HG03575 (cell line): ENCODE results near the gene NEK8.

ENCODE experiments used
- ATAC-seq: cut with Tn5 transposase; IDR thresholded peaks from one replicate; pipeline ENCODE4 v1.9.1; 2021; ENCODE audit not compliant: unreplicated experiment, insufficient number of reproducible peaks, low FRiP score; ENCODE audit errors: extremely low read depth

NEK8 gene

DNA sequence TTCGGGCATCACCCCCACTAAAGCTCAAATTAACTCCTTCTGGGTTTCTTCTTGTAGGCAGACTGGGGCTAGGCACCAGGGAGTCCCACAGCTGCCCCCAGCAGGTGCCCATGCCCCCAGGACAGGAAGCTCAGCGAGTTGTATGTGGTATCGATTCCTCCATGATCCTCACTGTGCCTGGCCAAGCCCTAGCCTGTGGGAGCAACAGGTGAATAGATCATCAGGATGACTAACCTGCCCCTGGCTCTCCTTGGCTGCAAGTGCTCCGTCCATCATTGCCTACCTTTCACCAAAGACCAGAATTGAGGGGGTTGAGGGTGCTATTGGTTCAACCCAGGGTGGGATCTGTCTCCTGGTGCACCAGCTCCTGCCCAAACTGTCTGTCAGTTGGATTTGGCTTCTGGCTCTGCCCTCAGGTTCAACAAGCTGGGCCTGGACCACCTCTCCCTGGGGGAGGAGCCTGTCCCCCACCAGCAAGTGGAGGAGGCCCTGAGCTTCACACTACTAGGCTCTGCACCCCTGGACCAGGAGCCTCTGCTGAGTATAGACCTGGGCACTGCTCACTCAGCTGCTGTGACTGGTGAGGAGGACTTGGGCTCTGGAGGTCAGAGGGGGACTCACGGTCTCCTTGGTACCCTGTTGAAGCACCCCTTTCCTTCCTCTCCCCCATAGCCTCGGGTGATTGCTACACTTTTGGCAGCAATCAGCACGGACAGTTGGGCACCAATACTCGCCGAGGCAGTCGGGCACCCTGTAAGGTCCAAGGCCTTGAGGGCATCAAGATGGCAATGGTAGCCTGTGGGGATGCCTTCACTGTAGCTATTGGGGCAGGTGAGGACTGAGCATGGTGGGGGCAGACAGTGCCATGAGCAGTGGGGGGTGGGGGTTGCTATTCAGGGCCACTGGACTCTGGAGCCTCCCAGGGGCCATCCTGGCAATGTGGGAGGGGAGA lies 12.1 kb downstream of the NEK8 start:
- no peak for ATAC-seq

GRCh38 chr17:28741358-28742349 lies 13.1 kb downstream of the NEK8 start:
- ATAC-seq, result no peak

GRCh38 chr17:28743243-28744103 lies 14.9 kb downstream of the NEK8 start, which contains the start of gene TRAF4:
Gene TRAF4, plus strand, starts transcription at chr17:28744011. Its CDS starts 102 bp downstream, at chr17:28744113.
- ATAC-seq, result no peak

GRCh38 chr17:28744104-28744971 lies 15.8 kb downstream of the NEK8 start:
- no peak for ATAC-seq

DNA sequence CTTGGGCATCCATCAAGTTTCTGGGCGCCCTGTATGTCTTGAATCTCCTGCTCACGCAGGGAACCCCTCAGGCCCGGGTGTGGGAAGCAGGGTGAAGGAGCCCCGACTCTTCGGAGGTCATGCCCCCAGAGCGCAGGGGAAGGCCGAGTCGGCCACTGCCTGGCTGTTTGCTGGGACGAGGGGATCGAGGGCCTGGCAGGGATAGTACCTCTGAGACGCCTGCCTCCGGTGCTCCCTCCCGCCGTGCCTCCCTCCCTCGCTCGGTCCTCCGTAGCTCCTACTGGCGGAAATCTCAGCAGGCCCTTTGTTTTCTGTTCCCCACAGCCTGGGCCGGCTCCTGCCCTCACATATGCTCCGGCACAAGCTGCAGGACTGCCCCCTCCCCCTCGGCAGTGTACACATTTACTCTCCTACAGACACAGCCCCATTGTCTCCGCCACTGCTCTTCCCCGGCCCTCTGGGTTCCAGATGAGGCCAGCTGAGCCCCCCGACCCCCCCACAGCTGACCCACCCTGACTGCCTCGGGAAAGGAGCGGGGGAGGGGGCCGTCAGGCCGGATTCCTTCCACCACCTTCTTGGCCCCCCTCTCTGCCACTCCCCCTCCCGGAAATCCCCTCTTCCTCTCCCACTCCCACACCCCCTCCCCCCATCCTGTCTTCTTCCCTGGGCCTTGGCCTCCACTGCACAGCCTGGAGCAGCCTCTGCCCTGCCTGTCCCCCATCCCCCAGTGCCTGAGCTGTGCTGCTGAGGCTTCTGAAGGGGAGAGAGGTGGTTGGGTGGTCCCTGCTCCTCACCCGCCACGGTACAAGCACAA lies 16.6 kb downstream of the NEK8 start:
- no peak for ATAC-seq

DNA sequence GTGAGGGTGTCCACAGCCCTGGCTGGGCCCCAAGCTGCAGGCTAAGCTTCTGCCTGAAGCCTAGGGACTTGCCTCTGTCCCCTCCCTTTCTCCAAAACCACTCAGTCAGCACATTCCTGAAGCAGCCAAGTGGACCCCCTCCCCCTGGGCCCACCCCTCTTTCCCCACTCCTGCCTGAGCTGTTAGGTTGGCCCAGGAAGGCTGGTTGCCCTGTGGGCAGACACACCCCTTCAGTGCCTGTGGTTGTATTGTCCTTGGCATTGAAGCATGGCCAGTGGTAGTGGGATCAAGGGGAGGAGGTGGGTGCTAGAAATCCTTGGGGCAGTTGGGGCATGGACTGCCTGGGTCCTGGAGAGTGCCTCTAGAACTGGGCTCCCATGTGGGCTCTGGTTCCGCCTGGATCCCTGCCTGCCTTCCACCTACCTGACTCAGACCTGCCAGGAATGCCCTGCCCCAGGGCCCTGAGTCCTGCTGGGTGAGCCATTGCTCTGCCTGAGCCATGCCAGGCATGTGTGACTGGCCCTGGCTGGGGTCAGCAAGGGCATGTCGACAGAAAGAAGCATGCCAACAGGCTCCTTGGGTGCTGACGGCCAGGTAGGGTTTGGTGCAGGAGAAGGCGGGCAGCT lies 17.3 kb downstream of the NEK8 start:
- no peak for ATAC-seq

DNA sequence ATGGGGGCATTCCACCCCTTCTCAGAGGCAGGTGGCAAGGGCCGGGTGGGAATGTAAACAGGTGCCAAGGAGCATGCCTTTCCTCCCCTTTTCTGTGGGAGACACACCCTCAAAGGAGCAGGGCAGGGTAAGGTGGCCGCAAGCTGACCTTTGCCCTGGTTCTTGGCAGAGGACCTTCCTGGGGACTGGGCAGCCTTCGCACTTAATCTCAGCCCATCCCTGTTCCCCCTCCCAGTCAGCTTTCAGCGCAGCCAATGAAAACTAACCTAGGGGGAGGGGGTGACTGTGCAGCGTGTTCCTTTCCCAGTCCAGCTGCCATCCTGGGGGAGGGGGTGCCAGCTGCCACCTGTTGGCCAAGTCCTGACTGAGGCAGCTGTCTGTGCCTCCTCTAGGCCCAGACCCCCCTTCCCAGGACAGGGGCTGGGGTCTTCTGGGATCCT lies 18.0 kb downstream of the NEK8 start:
- no peak for ATAC-seq

DNA sequence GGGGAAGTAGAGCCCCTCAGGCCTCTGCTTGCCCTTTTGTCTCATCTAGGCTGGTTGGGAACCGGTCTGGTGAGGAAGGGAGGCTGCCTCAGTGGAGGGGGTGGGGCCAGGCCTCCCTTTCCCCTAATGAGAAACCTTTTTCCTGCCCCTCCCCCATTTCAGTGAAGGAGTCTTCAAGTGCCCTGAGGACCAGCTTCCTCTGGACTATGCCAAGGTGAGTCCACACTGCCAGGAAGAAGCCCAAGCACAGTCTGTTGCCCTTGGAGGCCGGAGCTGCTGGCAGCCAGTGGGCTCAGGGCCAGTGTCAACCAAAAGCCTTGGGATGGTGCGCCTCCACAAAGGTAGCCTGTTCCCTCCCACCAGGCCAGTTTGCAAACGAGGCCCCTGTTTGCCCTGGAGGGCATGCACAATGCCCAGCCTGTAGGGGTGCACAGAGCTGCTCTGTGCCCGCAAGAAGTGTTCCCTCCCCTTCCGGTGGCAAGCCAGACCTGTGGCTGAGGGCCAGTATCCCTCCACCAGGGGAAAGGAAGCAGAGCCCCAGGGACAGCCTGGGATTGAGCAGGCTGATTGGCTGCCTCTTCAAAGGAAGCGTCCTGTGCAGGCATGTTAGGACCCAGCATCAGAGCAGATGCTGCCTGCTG lies 18.6 kb downstream of the NEK8 start:
- ATAC-seq, result no peak

DNA sequence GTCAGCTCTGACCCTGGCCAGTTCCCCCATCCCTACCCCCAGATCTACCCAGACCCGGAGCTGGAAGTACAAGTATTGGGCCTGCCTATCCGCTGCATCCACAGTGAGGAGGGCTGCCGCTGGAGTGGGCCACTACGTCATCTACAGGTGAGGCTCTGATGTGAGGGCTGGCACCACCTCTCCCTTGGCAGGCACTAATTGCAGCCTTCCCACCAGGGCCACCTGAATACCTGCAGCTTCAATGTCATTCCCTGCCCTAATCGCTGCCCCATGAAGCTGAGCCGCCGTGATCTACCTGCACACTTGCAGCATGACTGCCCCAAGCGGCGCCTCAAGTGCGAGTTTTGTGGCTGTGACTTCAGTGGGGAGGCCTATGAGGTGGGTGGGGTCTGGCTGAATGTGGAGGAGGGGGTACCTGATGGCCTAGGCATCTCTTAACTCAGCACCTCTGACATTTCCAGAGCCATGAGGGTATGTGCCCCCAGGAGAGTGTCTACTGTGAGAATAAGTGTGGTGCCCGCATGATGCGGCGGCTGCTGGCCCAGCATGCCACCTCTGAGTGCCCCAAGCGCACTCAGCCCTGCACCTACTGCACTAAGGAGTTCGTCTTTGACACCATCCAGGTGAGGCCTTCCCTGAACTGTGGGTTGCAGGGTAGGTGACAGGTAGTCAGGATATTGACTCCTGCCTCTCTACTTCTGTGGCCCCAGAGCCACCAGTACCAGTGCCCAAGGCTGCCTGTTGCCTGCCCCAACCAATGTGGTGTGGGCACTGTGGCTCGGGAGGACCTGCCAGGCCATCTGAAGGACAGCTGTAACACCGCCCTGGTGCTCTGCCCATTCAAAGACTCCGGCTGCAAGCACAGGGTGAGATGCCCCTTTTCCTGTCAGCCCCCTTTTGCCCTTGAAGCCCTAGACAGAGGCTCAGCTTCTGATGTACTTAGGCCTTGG lies 19.5 kb downstream of the NEK8 start:
- no peak for ATAC-seq

DNA sequence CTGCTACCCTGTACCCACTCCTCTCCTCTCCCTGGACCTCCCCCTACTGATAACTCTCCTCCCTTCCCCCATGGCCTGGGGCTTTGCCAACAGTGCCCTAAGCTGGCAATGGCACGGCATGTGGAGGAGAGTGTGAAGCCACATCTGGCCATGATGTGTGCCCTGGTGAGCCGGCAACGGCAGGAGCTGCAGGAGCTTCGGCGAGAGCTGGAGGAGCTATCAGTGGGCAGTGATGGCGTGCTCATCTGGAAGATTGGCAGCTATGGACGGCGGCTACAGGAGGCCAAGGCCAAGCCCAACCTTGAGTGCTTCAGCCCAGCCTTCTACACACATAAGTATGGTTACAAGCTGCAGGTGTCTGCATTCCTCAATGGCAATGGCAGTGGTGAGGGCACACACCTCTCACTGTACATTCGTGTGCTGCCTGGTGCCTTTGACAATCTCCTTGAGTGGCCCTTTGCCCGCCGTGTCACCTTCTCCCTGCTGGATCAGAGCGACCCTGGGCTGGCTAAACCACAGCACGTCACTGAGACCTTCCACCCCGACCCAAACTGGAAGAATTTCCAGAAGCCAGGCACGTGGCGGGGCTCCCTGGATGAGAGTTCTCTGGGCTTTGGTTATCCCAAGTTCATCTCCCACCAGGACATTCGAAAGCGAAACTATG lies 20.4 kb downstream of the NEK8 start:
- no peak for ATAC-seq

GRCh38 chr17:28749516-28750177 lies 21.1 kb downstream of the NEK8 start:
- ATAC-seq, result no peak

GRCh38 chr17:28750178-28751047 lies 21.8 kb downstream of the NEK8 start:
- no peak for ATAC-seq

- no peak for ATAC-seq
Observed at GRCh38 chr17:28751600-28752366, 23.2 kb downstream of the NEK8 start.
